GM21360 (cell line): ENCODE results near the gene SIGLEC6.

Experiments used
- ATAC-seq: cut with Tn5 transposase; IDR thresholded peaks from one replicate; pipeline ENCODE4 v1.9.1; 2021; ENCODE audit warnings: mild to moderate bottlenecking, moderate library complexity; ENCODE audit not compliant: unreplicated experiment

Gene SIGLEC6

GRCh38 chr19:51531349-51532315, at the start of gene SIGLEC6:
Gene SIGLEC6, minus strand, starts transcription at chr19:51531670. Its CDS starts 22 bp downstream, at chr19:51531648.
- ATAC-seq = no peak

GRCh38 chr19:51576850-51577249, 45.4 kb upstream of the SIGLEC6 start:
- ATAC-seq = no peak

DNA sequence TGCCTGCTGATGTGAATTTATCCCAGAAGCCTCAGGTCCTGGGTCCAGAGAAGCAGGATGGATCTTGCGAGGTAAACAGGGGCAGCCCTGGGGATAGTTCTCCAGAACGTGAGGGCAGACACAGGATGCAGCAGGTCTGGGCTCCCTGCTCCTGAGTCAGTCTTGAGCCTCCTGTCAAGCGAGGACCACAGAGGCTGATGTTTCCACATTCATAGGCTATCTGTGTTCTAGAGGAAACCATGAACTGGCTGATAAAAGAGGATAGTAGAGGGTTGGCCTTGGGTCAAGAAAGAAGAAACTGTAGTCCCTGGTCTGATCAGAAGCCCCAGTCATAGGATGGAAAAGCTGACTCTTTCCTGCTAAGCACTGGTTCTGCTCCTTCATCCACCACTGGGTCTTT, 41.9 kb upstream of the SIGLEC6 start:
- ATAC-seq = no peak

DNA sequence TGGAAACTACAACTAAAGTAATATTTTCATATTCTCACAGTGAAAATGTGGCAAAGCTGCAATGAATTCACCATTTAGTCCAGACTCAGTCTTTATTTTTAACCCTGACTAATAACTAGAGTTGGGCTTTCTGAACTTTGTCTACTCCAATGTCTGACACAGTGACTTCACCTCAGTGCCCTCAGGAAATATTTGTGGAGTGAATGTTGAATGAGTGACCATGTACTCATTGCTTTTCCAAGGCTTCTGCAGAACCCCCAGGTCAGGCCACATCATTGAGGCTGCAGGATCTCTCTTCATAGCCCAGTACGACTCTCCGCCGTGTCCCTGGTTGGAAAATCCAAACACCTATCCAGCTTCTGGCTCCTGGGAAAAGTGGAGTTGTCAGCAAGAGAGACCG, 41.4 kb upstream of the SIGLEC6 start:
- ATAC-seq = no peak

DNA sequence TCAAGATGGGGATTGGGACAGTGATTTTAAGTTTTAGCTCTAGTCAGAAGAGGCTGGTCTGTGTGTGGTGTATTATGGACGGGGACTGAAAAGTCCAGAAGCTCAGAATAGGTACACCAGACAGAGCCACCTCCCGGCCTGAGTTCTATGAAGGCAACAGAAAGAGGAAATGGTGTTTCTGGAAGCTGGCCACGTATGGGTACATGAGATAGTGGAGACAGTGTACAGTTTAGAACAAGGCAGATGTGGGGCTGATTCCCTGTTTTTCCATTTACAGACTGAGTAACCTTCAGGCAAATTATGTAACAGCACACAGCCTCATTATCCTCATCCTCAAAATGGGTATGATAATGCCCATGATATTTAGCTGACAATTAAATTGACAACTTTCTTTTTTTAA, 40.9 kb upstream of the SIGLEC6 start:
- no peak for ATAC-seq

GRCh38 chr19:51571599-51571998, 40.1 kb upstream of the SIGLEC6 start:
- ATAC-seq = no peak

DNA sequence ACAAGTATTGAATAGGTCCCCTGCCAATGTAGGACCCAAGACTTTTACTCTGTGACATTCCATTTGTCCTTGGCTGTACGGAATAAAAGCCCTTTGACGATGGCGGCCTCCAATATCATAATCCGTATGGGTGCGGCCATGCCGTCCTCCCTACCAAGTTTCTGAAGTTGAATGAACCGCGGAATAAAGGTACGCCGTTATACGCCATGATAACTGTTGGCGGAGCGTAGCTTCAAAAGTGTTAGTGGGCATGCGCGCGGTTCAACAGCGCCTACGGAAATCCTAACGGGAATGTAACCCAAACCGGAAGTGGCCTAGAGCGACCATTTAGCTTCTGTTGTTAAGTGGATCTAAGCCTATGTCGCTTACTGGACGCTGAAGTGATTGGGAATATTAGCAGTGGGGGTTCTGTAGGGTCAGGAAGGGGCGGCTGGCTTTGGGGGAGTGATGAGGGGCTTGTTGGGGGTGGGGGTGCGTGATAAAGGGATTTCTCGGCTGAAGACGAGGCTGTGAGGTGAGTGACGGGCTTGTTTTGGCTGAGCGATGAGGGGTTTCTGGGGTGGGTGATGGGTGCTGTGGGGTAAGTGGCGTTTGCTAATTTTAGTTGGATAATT, 39.6 kb upstream of the SIGLEC6 start, which contains the start of gene ZNF175:
ZNF175 (plus strand) TSS at position 322 of the 614 bp plus-strand sequence. CDS start 2,047 bp downstream, outside the sequence.
- peak; percentile 83 for ATAC-seq

DNA sequence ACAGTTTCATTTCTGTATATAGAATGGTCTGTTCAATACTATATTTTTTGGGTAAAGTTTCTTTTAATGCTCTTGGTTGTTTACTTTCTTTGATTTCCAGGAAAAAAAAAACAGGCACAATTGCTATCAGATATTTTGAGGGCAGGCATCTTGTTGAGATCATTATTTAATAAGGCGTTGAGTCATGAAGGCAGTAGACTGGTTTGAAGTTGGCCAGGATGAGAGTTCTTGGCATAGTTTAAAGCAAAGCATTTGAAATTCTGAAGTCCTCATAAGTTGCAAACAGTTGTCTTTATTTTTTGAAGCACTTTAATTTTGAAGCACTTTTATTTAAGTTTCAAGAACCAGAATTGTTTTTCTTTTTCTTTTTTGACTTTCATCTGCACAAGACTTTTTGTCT, 37.0 kb upstream of the SIGLEC6 start:
- no peak for ATAC-seq

DNA sequence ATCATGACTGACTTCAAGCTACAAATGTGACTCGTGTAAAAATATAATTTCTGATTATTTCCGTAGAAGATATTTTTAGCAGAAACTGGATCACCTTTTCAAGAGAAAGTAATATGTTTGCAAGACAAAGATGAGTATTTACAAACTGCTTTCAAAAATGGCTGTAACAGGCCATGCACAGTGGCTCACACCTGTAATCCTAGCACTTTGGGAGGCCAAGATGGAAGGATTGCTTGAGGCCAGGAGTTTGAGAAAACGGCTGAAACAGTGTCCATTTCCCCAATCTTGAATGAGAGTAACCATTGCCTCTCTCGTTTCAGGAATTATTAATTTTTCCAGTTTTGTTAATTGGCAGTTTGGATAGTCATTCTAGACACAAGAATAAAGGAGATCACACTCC, 36.1 kb upstream of the SIGLEC6 start:
- ATAC-seq = no peak

GRCh38 chr19:51566489-51567100, 35.1 kb upstream of the SIGLEC6 start:
- ATAC-seq = no peak

DNA sequence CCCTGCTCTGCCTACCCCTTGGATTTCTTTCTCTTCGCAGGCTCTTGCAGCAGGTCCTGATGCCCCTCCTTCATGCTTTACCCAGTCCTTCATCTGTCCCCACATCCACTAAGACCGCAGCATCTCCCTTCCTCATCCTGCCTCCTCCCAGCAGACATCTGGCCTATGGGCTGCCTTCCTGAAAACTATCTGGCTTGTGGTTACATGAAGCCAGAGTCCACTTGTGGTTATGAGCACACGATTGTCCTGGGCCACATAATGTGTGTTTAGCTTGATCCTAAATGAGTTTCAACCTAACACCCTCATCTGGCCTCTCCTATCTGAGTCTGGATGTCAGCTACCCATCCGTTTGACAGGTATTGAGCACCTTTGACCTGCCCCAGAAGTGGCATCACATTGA, 34.1 kb upstream of the SIGLEC6 start:
- no peak for ATAC-seq

GRCh38 chr19:51564791-51565190, 33.3 kb upstream of the SIGLEC6 start:
- no peak for ATAC-seq

GRCh38 chr19:51560339-51560738, 28.9 kb upstream of the SIGLEC6 start:
- no peak for ATAC-seq

DNA sequence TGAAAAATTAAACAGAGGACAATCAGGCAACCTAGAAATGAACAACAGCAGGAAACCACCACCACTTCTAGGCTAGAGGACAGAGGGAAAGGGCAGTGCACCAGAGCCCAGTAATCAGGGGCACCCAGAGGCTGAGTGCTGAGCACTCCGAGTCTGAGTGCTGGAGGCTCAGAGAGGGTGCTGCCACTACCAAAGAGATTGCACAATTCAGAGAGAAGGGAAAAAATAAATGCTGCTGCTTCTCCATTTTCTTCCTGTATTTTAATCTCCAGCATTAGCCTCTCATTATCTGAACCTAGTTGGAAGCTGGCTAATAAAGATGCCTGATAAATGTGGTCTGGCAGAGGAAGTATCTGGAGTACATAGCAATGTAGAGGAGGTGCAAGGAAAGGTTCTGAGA, 27.8 kb upstream of the SIGLEC6 start:
- no peak for ATAC-seq

DNA sequence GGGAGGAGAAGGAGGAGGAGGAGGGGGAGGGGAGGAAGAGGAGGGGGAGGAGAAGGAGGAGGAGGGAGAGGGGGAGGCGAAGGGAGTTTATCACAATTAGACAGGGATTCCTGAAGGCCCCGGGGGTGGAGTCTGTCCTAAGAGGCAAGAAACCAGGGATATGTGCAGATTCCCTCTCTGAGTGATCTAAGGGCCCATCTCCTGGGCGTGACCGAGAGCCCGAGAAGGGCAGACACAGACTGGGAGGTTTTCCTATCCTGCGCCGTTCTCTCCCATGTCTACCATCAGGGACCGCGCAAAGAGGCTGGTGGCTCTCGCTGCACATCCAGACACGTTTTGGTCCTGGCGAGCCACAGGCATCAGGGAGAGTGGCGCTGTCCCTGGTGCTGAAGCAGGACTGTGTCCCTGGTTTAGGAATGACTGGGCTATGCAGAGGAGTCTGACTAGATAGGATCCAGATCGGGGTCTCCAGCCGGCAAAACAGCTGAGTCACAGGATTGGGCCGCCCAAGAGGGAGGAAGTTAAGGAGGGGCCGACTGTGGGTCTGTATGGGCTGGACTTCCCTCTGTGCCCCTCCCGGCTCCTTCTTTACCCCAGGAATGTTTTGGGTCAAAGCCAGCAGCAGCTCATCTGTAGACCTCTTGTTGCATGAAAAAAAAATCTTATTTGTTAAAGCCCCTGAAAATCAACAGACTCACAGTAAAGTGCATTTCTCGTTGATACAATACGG, 21.7 kb upstream of the SIGLEC6 start:
- no peak for ATAC-seq

DNA sequence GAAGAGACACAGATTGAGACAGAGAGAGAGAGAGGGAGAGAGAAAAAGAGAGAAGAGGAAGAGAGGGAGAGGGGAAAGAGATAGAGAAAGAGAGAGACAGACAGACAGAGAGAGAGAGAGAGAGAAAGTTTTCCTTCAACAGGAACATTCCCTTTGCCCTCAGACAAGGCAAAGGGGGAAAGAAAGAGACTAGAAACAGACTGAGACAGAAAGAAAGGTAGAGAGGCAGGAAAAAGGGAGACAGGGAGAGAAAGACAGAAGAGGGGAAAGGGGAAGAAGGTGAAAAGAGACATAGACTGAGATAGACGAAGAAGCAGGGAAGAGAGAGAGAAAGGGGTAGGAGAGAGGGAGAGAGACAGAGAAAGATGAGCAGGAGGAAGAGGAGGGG, 21.1 kb upstream of the SIGLEC6 start:
- no peak for ATAC-seq

GRCh38 chr19:51551673-51552432, 20.4 kb upstream of the SIGLEC6 start:
- no peak for ATAC-seq

- no peak for ATAC-seq
Observed at GRCh38 chr19:51550848-51551672, 19.6 kb upstream of the SIGLEC6 start.

- ATAC-seq = no peak
Observed at GRCh38 chr19:51549533-51550324, 18.3 kb upstream of the SIGLEC6 start.
